Measurements from ENCODE around the gene COTL1. TPM values are rescaled to one million over a fixed set of nuclear protein-coding genes. Genes with fewer than 3 reads are reported as not detected.

Gene COTL1
- total RNA-seq, 4 donors from 2014 or later: 7.9 to 12.9 (median 10.3) TPM

GRCh38 chr16:84565669-84566495 is 52.0 kb downstream of the COTL1 start:
- TF ChIP-seq POLR2A (IDR thresholded peaks at IDR 0.05) (no peak), POLR2AphosphoS5 (IDR thresholded peaks at IDR 0.05) (no peak), CTCF (IDR thresholded peaks at IDR 0.05) (no peak), EP300 (IDR thresholded peaks at IDR 0.05) (no peak)
- Histone ChIP-seq H3K27ac (no peak overlapping the region), H3K36me3 (no peaks in the 10 kb centered on the region), H3K4me3 (no peak overlapping the region), H3K9me3 (no peaks in the 10 kb centered on the region), H3K27me3 (no peaks in the 10 kb centered on the region), H3K4me1 (no peaks in the 10 kb centered on the region)
- WGBS: 91% methylated on average over 22 of the region's 22 CpGs
- DNase-seq (ENCODE audit: low spot score in 2 of 2): no peak

- H3K27ac ChIP-seq: no peak overlapping the region
- no peak for DNase-seq (ENCODE audit: low spot score in 2 of 2)
- no peaks in the 10 kb centered on the region for H3K36me3 ChIP-seq
- H3K4me3 ChIP-seq: no peak overlapping the region
- 82% methylated on average over 12 of the region's 13 CpGs for WGBS
- H3K4me1 ChIP-seq: no peaks in the 10 kb centered on the region
- H3K27me3 ChIP-seq: no peaks in the 10 kb centered on the region
- TF ChIP-seq EP300 (IDR thresholded peaks at IDR 0.05): no peak
- no peak for TF ChIP-seq POLR2AphosphoS5 (IDR thresholded peaks at IDR 0.05)
- TF ChIP-seq CTCF (IDR thresholded peaks at IDR 0.05): no peak
- TF ChIP-seq POLR2A (IDR thresholded peaks at IDR 0.05): no peak
- H3K9me3 ChIP-seq: no peaks in the 10 kb centered on the region
Observed at GRCh38 chr16:84563786-84564420, 54.0 kb downstream of the COTL1 start.

- no peak overlapping the region for H3K4me3 ChIP-seq
- TF ChIP-seq EP300 (IDR thresholded peaks at IDR 0.05) (no peak), CTCF (IDR thresholded peaks at IDR 0.05) (no peak), POLR2A (IDR thresholded peaks at IDR 0.05) (no peak), POLR2AphosphoS5 (IDR thresholded peaks at IDR 0.05) (no peak)
- DNase-seq (ENCODE audit: low spot score in 2 of 2): no peak
- no peaks in the 10 kb centered on the region for H3K27me3 ChIP-seq
- H3K4me1 ChIP-seq: no peaks in the 10 kb centered on the region
- WGBS: 77% methylated on average over 7 of the region's 7 CpGs
- no peaks in the 10 kb centered on the region for H3K36me3 ChIP-seq
- no peaks in the 10 kb centered on the region for H3K9me3 ChIP-seq
- no peak overlapping the region for H3K27ac ChIP-seq
Observed at GRCh38 chr16:84563064-84563715, 54.7 kb downstream of the COTL1 start.

GRCh38 chr16:84562174-84562815 is 55.6 kb downstream of the COTL1 start:
- H3K36me3 ChIP-seq: no peaks in the 10 kb centered on the region
- H3K27me3 ChIP-seq: peaks cover 5% of the 10 kb centered on the region
- no peak for DNase-seq (ENCODE audit: low spot score in 2 of 2)
- no peaks in the 10 kb centered on the region for H3K9me3 ChIP-seq
- TF ChIP-seq POLR2AphosphoS5 (IDR thresholded peaks at IDR 0.05) (no peak), CTCF (IDR thresholded peaks at IDR 0.05) (no peak), POLR2A (IDR thresholded peaks at IDR 0.05) (no peak), EP300 (IDR thresholded peaks at IDR 0.05) (no peak)
- no peaks in the 10 kb centered on the region for H3K4me1 ChIP-seq
- H3K4me3 ChIP-seq: no peak overlapping the region
- H3K27ac ChIP-seq: no peak overlapping the region
- WGBS: 84% methylated on average over 16 of the region's 16 CpGs
